Measurements from ENCODE around the gene GAS7.
A peak's percentile ranks its signal among the peaks of the same experiment; 100 is the strongest.

Gene GAS7

DNA sequence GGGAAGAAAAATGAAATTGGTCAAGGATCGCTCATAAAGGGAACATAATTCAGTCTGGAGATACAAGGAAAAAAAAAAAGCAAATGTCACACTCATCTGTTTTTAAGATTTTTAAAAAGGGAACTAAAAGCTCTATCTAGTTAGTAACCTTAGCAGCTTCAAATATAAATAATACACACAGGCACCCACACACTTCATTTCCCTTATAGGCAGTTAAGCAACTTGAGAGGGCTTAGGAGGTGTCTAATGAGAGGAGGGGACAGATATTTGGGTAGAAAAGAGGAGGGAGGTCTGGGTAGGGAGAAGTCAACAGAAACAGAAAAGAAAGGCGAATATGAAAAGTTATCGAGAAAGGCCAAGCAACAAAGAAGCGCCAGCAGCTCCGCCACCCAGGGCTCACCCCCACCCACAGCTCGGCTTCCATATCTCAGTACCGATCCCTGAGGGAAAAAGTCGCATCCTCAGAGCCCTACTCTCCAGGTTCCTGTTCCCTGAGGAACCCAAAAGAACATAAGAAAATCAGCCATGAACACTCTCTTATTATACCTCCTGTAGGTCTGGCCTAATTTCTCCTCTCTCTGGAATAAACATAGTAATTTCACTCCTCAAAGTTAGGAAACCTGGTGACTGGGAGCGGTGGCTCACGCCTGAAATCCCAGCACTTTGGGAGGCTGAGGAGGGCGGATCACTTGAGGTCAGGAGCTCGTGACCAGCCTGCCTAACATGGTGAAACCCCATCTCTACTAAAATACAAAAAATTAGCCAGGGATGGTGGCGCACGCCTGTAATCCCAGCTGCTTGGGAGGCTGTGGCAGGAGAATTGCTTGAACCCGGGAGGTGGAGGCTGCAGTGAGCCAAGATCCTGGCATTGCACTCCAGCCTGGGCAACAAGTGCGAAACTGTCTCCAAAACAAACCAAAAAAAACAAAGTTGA lies 223.7 kb downstream of the GAS7 start:
- FAIRE-seq, result no peak

DNA sequence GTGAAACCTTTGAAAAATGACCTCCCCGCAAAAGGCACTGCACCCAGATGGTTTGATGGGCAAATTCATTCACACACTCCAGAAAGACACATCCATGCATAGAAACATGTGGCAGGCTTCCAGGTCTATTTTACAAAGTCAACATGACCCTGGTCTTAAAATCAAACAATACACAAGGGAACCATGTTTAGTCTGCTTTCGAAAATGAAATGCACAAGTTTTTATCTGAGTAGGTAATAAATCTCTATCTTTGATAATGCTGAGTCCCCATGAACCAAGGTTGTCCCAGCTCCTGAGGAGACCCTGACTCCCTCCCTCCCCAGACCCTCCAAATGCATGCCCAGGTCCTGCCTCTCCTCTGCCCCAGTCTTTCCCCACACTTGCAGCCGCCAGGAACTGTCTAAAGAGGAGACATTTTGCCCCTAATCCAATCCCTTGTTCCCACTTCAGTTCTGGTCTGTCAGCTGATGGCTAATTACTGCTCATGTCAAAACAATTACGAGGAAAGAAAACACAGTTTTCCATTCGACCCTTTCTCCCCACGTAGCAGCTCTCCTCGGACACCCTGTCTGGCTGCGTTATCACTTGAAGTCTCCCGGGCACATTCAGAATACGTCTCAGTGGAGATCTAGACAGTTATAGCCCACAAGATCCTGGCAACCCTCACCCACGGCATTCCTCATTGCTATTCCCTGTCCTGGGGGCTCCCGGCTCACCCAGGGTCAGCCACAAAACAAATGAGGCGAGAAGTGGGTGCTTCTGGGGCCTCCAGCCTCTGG lies 224.5 kb downstream of the GAS7 start:
- peak; percentile 50 for FAIRE-seq

DNA sequence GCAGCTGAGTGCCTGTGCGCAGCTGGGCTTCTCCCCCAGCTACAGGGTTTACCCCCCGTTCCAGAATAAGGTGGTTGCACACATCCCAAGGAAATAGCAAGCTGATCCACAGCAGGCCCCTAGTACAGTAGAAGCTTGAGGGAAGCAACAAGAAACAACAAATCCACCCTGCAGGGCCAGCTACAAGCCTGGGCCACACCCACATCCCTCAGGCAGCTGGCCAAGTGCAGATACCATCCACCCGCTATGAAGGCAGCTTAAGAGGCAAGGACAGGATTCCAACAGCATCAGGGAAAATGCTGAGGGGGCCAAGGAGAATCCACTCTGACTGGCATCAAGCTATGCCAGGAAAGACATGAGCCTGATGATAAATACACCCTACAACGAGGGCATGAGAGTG lies 226.4 kb downstream of the GAS7 start:
- no peak for FAIRE-seq

DNA sequence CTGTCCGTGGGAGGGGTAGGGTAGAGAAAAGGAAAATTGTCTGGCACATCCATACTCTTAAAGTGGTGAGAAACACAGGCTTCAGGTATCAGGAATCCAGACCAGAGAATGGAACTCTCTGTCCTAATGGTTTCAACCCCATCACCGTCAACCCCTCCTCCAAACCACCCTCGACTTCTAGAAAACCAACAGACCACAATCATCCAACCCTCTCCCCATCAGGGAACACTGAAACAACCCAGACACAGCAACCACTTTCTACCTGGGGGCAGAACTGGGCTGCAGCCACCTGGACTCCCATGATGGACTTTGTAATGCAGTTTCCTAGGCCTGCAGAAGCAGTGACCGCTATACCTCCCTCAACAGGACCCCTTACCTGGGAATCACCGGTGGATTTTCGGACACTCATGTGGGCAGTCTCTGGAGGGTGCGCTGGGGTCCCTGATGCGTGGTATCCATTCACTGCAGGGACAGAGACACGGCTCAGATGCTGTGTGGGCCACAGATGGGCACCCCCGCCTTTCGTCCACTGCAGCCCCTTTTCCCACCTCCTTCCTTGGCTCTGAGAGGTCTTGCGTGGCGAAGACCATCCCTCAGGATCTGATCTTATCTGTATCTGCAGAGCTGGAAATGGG lies 229.0 kb downstream of the GAS7 start:
- no peak for FAIRE-seq

DNA sequence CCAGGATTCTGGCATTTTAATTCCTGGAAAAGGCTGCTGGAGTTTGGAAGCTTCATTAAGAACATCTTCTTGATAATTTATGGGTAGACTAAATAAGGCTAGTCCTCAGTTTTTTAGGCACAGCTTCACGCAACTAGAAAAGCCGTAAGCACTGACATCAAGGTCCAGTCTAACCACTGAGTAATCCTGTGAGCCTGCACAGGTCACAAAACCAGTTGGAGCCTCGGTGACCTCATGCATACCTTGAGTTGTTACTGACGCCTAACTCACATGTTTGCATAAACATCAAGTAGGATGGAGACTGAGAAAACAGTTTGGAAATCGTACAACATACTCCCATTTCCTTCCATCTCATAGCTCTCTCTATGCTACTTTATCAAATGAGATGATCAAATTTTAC lies 229.5 kb downstream of the GAS7 start:
- no peak for FAIRE-seq

DNA sequence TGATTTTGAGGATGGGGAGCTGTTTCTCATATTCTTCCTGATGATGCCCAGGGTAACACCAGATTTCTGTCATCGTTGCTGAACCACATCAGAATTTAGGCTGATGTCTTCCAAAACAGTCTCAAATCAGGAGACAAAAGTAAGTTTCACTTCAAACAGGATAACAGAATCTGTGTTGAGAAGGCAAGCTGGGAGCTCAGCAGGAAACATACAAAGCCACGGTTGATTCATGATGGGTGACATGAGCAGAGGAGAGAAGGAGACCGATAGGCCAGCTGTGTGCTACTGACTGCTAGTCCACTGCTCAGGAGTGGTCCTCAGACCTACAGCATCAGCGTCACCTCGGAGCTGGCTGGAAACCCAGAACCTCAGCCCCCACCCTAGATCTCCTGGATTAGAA lies 230.4 kb downstream of the GAS7 start:
- FAIRE-seq, result no peak

DNA sequence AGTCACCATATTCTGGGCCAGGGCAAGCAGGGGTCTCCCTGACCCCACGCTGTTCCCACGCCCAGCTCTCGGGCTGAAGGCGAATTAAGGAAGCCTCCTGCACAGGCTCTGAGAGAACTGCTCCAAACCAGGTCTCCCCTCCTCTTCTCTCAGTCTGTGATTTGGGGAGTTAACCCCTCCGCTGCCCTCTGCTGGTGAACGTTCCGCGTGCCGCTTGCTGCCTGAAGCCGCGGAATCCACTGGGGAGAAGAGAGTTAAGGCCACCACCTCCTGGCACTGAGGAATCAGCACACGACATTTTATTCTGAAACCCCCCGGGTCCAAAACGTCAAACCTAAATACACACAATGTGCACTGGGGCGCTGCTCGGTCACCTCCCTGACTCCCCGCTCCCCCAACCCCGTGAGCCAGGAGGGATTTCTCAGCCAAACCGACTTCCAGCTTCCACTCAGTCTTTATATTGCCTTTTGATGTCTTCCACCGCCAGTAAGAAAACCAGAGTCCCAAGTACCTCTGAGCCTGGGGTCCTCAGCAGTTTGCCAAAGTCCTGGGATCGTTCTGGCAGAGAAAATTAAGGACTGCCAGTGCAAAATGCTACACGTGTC lies 238.9 kb downstream of the GAS7 start:
- no peak for FAIRE-seq

DNA sequence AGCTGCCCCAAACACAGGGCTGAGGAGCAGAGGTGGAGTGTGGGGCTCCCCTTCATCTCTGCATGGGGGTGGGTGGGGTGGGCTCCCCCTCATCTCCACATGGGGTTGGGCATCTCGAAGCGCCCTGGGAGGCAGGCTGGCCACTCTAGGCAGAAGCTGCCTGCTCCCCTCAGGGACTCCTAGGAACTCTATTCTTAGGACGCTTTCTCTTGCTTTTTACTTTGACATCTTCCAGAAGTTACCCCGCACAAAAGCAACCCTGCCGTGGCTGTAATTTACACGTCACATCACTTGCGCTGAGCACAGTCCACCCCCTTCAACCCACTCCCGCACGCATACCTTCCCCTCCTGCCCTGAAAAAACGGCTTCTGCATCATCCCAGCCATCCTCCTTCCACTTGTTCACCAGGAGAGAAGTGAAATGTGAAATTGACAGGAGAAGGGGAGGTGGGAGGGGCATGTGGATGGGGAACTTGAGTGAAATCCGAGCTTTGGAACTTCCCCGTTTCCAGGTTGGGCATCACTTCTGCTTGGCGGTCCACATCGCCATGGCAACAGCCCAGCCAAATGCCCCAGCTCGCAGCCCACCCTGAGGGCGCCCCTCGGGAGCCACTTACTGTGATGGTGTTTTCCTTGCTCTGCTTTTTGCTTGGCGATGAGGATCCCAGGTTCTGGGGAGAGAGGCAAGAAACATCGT lies 239.7 kb downstream of the GAS7 start:
- no peak for FAIRE-seq

DNA sequence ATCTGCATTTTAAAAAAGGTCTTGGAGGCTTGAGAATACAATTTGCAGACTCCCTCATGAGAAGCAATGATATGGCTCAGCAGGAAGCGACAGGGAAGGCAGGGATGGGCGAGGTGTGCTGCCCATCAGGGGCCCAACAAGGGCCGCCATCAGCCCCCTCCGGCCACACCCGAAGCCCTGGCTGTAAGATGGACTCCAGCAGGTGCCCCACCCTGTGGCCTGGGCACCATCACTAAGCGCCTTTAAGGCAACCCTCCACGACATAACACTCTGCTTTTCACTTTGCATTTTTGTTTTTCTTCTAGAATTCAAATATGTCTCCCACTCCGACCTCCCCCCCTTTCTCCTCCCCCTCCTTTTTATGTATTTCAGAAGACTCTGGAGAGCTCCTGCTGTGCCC lies 241.2 kb downstream of the GAS7 start:
- no peak for FAIRE-seq

DNA sequence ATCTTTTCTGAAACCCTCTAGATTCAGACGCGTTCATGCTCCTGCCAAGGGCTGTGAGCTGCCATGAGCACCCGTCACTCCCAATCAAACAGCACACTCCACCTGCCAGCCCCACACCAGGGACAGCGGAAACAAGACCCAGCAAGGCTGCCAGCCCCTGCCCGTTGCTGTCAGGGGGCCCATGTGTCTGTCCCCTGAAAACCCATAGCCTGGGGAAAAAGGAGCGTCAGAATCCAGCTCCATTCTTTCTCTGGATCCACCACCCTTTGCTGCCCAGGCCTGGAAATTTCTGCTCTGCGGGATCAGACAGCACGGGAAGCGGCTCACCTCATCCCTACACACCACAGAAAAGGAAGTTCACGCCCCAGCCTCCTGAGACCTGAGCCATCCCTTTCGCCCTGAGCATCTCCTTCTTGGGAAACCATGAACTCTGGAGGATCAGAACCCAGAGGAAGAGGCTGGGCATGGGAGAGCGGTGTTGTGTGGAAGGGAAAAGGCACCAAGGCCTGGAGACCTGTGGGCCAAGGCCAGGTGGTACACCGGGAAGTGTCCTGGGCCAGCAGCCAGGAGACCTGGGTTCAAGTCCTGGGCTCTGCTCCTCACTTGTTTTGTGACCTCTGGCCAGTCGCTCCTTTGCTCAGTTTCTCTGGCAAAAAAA lies 241.8 kb downstream of the GAS7 start:
- no peak for FAIRE-seq

DNA sequence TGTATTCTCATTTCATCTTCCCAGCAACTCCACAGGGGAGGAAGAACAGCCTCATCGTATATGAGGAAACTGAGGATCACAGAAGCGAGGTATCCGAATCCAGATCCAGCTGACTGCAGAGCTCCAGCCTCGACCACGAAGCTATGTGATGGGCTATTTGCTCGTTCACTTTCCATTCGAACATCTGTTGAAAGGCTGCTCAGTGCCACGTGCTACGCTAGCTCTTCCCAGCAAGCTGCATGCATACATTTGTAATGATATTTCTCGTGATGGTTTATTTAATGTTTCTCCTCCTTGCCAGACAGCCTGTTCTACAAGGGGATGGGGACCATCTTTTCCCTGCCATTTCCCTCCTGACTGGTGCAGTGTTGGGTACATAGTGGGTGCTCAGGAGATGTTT lies 244.9 kb downstream of the GAS7 start:
- FAIRE-seq, result no peak

DNA sequence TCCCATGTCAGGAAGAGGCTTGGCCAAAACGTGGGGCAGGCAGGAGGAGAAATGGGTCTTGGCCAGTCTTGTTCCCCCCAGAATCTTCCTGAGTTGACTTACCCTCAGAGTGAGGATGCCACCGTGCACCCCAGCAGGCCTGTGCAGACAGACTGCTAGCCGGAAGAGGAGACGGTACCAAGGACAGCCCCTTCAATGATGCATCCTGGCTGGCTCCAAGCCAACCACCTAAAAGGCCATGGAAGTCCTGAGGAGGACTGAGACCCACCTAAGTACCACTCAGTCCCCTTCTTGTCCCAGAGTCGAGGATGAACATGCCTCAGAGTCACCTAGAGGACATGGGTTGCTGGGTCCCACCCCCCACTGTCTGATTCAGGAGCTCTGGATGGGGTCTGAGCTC lies 246.6 kb downstream of the GAS7 start:
- FAIRE-seq, result no peak

DNA sequence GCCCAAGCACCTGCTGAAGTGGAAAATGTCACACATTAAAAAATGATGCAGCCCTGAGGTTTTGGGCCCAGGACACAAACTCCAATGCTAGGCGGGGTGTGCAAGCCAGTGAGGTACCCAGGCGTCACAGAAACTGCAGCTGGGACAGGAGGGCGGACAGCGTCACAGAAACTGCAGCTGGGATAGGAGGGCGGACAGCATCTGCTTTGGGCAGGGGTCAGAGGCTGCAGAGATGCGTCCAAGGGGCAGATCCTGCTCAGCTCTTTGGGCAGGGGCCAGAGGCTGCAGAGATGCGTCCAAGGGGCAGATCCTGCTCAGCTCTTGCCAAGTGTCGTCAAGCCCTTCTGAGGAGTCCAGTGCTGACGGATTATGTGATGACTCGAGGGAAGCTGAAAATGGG lies 249.5 kb downstream of the GAS7 start:
- no peak for FAIRE-seq

DNA sequence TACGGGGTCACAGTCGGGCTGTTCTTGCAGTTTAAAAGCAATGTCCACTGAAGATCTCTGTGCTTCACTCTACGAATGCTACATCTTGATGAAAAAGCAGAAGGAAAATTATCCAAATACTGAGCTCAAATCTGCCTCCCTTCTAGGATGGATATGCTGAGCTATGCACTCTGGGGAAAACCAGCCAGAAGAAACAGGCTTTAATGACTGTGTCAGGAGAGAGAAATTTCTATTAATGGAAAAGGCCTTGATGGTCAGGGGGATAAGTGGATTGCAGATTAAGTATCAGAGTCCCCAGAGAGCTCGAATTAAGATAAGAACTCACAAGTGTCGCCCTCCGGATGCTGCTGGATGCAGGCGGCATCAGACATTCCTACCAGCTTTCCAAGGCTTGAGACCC lies 253.7 kb downstream of the GAS7 start:
- FAIRE-seq, result no peak

DNA sequence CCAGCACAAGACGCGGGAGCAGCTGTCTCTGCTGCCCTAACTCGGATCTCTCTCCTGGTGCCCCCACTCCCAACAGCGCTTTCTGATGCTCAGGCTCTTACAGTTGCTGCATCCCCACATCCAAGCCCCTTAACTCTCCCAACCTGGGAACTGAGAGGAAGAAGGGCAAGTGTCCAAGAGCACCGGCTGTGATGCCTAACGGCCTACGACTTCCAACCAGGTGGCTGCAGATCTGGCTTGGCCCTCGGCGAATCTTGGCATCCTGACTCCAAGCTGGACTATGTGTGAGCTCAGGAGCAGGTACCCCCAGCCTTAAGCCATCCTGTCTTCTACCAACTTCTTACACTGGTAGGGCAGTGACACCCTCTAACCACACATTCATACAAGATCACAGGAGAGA lies 255.1 kb downstream of the GAS7 start:
- FAIRE-seq, result no peak

DNA sequence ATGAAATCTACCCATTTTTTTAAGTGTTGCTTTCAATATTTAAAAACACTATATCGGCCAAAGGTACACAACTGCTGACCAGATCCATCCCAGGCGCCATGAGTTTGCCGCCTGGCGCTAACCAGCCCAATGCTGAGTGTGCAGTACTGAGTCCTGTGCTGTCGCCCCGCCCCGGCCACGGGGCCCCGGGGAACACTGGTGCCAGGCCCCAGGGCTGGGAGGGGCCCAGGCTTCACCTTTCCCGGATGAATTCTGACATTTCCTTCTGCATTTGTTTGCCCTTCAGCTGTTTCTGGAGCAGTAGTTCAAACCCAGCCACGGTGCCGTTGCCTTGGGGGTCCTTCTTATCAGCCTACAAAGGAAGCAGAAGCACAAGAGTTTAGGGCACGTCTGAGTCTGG lies 255.5 kb downstream of the GAS7 start:
- no peak for FAIRE-seq

DNA sequence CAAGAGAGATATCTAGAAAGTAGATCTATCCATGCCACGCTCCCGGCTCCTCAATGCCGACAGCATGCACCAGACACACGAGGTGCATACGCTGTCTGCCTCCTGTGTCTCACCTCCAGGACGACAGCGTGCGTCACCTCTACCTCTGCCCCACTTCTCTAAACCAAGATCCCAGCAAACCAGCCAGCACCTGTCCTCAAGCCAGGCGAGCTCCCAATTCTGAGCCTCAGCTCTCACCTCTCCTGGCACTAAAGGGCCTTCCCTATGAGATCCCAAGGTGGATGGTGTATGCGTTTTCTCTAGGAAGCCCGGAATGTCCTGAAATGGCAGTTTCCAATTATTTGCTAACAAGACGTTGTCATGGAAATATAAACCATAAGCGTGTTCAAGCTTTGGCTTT lies 257.1 kb downstream of the GAS7 start:
- FAIRE-seq, result no peak

DNA sequence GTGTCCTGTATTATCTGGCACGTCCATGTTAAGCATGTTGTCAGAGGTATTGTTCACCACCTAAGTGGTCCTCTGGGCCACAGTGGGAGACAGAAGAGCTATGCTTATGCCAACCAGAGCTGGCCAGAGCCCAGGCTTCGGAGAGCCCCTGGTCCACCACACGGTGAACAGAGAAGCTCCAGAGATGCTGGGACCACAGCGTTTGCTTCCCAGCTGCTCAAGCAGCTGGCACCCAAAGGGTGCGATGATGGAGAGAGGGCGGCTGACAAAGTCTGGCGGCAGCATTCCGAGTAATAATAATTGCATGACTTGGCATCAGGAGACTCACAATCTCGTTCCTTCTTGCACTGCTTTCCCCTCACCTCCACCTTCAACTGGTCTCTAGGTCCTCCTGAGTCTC lies 257.6 kb downstream of the GAS7 start:
- FAIRE-seq, result no peak

DNA sequence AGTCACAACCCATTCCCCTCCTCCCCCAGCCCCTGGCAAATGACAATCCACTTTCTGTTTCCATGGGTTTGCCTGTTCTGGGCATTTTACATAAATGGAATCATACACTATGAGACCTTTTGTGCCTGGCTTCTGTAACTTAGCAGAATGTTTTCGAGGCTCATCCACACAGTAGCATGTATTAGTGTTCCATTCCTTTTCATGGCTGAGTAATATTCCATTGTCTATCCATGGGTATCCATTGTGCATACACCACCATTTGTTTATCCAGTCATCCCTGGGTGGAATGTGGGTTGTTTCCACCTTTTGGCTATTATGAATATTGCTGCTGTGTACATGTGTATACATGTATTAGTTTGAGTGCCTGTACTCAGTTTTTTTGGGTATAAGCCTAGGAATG lies 259.6 kb downstream of the GAS7 start:
- no peak for FAIRE-seq

DNA sequence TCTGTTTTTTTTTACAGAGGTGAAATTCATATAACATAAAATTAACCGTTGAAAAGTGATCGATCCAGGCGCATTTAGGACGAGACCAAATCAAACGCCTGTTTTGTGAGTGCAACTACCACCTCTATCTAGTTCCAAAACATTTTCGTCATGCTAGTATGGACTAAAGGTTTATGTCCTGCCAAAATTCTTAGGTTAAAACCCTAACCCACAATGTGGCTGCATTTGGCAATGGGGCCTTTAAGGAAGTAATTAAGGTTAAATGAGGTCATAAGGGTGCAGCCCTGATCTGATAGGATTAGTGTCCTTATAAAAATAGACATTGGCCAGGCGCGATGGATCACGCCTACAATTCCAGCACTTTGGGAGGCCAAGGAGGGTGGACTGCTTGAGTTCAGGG lies 260.5 kb downstream of the GAS7 start:
- FAIRE-seq, result no peak

DNA sequence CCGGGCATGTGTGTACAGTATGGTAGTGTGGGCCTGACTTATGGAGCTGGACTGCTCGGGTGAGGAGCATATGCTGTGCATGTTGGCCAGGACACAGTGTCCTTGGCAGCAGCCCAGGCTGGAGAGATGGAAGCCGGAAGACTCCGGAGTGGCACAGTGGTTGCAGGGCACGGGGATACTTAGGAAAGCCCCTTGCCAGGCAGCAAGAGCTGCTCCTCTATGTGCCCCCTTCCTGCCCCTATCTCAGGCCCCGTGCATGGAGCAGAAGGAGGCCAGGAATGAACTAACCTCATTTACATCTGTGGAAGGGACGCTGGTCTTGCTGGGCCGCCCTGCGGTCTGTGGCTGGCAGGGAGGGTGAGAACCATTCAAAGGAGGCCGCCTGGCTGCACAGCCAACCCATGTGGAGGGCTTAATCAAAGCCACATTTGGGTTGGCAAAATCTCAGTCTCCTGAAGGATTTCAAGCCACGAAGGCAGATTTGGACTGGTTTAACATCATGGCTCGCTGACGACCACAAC lies 261.1 kb downstream of the GAS7 start:
- FAIRE-seq, result no peak

DNA sequence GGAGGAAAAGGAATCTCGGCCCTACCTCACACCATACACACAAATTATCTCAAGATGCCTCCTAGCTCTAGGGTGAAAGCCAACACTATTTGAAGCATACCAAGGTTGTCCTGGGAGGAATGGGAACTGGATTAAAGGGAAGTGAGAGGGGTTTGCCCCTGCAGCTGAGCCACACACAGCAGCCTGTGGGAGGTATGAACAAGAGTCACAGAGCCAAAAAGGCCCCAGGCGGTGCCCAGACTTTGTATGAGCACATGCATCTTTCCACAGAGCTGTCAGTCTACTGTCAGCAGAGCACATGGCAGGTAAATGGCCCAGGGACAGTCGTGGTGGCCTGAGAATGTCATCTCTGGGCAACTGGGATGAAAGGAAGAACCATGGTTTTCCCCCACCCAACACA lies 262.3 kb downstream of the GAS7 start:
- FAIRE-seq, result no peak

Data from endometrium (tissue), 2 donors.